Retina (tissue), 1 donor: ENCODE results near the gene RALGAPA1.
"Not testable (repeated sequence)": the region's sequence is repeated elsewhere in the genome, so short reads cannot be mapped to it uniquely, and the experiment has no call there.

Source experiments
- DNase-seq: peaks from one replicate; pipeline ENCODE4 v3.0.0-alpha.2; 2016

Gene RALGAPA1

GRCh38 chr14:35821564-35822411 lies 12.7 kb upstream of the RALGAPA1 start:
- DNase-seq: no peak

DNA sequence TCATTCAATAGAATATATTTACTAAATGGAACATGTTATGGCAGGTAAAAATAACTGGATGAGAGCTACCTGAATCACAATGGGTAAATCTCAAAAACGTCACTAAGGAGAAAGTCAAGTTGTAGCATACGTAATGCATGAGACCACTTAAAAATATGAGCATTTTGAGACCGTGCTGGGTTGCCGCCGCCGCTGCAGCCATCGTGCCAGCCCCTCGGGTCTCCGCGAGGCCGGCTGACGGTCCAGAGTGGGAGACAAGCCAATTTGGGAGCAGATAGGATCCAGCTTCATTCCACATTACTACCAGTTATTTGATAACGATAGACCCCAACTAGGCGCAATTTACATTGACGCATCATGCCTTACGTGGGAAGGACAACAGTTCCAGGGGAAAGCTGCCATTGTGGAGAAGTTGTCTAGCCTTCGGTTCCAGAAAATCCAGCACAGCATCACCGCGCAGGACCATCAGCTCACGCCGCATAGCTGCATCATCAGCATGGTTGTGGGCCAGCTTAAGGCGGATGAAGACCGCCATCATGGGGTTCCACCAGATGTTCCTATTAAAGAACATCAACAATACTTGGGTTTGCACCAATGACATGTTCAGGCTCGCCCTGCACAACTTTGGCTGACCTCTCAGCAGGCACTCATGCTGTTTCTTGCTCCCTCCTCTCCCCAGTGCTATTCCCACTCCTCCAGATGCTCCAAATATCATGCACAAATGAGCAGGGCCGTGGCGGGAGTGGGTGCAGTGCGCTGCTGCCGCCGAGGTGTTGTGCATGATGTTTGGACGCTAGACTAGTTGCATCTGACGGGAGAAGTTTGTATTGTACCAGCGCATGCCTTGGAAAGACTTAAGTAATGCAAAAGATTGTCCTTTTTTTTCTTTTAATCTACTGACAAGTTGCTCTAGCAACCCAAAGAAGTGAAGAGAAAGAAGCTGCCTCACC lies 10.8 kb upstream of the RALGAPA1 start:
- no peak for DNase-seq

DNA sequence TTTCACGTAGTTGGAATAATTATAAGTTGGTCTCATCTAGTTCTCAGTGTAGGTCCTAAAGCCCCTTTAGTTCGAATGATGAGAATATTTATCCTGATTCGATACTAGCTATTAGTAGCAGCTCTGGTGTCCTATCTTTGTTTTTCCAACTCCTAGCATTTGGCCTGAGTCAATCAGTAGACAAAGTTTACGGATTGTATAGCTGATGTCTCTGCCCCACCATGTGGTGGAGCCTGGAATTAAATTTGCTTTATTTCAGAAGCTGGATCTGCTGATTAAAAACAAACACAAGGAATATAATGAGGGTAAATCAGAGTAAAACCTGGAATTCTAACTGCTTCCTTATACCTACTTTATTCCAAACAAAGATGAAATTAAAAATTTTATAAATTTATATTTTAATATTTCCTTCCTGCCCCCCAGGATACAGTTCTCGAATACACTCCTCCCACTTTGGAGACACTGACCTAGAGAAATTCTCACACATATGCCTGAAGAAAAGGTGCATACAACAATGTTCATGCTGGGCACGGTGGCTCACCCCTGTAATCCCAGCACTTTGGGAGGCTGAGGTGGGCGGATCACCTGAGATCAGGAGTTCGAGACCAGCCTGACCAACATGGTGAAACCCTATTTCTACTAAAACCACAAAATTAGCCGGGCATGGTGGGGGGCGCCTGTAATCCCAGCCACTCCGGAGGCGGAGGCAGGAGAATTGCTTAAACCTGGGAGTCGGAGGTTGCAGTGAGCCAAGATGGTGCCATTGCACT lies 9.4 kb upstream of the RALGAPA1 start:
- no peak for DNase-seq

DNA sequence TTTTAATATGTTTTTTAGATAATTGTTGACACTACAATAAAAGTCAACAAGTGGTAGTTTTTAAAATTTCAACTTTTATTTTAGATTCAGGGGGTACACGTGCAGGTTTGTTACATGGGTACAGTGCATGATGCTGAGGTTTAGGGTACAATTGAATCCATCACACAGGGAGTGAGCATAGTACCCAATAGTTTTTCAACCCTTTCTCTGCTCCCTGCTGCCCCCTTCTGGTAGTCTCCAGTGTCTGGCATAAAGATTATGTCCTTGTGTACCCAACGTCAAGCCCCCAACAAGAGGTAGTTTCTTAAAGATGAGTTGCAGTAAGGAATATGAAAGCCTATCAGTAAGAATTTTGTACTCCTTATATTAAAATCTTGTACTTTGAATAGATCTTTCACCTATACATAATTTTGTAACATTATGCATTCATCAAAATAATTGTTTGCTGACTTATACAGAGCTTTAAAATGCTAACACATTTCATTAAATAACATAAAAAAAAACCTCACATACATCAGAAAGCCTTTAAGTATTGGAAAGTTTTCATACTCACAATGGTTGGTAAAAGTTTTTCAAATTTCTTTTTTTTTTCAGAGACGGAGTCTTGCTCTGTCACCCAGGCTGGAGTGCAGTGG lies 5.4 kb upstream of the RALGAPA1 start:
- DNase-seq: no peak

- no peak for DNase-seq
Observed at GRCh38 chr14:35810963-35811362, 1.9 kb upstream of the RALGAPA1 start.

- no peak for DNase-seq
Observed at GRCh38 chr14:35809597-35809996, 502 bp upstream of the RALGAPA1 start.

DNA sequence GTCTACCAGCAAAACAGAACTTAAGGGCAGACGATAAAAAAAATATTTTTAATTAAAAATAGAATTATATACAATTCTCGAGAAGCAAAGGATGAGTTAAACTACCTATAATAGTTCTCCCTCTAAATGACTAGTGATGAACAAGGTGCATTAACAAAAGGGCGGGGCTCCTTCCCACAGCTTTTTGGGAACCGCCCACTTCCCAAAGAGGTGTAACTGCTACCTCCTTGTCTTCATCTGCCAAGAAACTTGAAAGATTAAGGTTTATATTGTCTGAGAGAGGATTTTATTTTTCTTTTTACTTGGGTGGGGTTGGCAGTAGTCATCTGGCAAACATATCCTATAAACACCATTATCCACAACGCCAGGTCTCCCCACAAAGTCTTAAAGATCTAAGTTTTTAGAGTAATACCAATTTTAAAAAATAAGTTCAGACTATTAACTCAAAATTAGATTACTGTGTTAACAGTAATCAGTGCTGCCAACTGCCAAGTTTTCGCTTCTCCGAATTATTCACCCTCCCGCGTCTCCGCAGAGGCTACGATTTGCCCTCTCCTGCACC lies 938 bp downstream of the RALGAPA1 start:
- DNase-seq: no peak

DNA sequence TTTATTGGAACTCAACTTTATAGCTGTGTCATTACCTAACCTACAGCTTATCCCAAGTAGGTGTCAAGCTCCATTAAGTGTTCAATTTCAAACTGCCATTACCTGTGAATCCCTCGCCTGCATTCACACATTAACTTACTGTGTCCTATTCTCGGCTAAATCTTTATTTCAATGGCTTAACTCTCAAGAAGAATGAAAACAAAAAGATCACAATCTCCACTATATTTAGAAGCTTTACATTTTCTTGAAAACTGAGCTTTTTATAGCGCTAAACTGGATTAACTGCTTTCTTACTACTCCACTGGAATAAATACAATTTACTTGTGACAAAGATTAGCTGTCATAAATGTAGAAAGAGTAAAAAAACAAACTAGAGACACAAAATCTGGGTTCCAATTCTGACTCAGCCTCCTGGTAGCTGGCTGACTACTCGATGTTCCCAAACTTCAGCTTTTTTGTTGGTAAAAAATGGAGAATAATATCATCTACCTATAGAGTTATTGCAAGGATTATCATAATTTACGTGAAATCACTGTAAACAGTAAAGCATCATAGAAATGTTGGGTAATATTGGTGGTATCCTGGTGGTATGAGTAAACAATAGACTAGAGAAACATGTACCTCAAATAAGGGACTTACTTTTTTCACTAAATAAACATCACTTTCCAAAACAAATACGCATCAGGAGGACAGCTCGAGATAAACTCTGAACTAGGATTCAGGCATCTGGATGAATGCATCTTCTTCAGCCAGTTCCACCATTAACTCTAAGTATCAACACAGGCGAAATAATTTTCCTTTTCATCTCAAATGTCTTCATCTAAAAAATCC lies 1.7 kb downstream of the RALGAPA1 start:
- DNase-seq: no peak

DNA sequence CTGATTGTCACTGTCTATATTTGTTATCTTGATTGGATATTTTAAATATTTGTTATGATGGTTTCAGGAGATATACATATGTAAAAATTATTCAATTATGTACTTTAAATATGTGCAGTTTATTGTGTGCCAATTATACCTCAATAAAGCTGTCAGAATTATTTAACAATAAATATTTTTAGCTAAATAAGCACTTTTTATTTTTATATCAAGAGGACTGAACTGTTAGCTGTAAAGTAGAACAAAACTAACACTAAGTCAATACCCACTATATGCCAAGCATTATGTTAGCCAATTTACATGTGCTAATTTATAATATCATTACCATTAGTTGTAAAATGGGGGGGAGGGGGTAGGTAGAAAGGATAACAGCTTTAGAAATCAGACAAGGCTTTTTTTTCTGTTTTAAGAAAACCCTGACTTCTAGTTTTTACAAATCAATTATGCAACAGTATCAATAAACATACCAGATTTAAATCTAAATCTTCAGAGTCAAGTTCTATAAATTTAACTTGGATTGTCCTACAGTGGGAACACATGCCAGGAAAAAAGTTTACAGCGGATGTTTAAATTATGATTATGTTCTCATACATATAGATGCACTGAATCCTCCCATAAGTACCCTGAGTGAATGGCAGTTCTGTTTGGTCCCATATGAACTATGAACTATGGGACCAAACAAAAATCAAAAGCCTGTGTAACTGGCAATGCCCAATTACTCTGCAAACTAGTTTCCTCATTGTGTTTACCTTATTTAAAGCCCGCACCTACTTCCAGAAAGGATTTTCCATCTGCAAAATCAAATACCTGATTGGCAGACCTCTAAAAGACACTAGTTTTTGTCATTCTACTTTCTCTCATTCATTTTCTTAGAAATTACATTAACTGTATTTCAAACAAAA lies 2.8 kb downstream of the RALGAPA1 start:
- DNase-seq: no peak

DNA sequence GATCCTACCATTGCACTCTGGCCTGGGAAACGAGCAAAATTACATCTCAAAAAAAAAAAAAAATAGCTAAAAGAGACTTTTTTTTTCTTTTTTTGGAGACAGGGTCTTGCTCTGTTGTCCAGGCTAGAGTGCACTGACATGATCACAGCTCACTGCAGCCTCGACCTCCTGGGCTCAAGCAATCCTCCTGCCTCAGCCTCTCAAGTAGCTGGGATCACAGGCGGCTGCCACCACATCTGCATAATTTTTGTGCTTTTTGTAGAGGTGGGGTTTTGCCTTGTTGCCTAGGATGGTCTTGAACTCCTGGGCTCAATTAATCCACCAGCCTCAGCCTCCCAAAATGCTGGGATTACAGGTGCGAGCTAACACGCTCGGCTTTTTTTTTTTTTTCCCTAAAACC lies 11.3 kb downstream of the RALGAPA1 start:
- DNase-seq: no peak

- no peak for DNase-seq
Observed at GRCh38 chr14:35789651-35790050, 19.4 kb downstream of the RALGAPA1 start.

GRCh38 chr14:35786856-35787255 lies 22.2 kb downstream of the RALGAPA1 start:
- DNase-seq: no peak

- no peak for DNase-seq
Observed at GRCh38 chr14:35783699-35784098, 25.4 kb downstream of the RALGAPA1 start.

- no peak for DNase-seq
Observed at GRCh38 chr14:35779368-35779767, 29.7 kb downstream of the RALGAPA1 start.

- not testable (repeated sequence) for DNase-seq
Observed at GRCh38 chr14:35777550-35777949, 31.5 kb downstream of the RALGAPA1 start.

- DNase-seq: no peak
Observed at GRCh38 chr14:35776823-35777222, 32.3 kb downstream of the RALGAPA1 start.

DNA sequence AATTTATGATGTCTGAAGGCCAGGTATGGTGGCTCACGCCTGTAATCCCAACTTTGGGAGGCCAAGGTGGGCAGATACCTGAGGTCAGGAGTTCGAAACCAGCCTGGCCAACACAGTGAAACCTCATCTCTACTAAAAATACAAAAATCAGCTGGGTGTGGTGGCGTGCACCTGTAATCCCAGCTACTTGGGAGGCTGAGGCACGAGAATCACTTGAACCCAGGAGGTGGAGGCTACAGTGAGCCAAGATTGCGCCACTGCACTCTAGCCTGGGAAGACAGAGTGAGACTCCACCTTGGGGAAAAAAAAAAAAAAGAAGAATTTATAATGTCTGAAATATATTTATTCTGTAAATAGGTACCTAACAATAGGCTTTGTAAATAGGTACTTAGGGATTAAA lies 33.0 kb downstream of the RALGAPA1 start:
- not testable (repeated sequence) for DNase-seq

DNA sequence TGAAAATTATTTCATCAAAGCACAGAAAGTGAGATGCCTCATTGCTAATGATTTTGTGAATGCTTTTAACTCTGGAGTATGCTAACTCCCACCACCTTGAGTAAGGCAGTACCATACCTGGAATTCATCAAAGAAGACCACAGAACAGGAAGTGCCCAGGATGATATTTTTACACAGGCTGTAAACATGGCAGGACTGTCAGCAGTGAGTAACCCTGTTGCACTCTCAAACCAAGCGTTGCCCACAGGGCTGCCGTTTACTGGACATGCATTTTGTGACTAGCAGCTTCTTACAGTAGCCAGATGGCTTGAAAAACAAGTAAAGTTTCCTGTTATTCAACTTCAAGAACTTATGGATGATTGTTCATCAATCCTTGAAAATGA lies 42.4 kb downstream of the RALGAPA1 start:
- DNase-seq: no peak

DNA sequence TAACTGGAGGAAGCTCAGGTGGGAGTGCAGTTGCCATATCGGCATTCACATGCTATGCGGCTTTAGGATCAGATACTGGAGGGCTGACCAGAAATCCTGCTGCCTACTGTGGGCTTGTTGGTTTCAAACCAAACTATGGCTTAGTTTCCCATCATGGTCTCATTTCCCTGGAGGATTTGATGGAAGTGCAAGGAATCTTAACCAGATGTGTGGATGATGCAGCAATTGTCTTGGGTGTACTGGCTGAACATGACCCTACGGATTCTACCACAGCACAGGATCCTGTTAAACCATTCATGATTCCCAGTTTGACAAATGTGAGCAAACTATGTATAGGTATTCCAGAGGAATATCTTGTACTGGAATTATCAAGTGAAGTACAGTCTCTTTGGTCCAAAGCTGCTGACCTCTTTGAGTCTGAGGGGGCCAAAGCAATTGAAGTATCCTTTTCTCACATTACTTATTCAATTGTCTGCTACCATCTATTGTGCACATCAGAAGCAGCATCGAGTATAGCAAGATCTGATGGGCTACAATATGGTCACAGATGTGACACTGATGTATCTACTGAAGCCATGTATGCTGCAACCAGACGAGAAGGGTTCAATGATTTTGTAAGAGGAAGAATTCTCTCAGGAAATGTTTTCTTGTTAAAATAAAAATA lies 42.9 kb downstream of the RALGAPA1 start:
- DNase-seq: no peak

DNA sequence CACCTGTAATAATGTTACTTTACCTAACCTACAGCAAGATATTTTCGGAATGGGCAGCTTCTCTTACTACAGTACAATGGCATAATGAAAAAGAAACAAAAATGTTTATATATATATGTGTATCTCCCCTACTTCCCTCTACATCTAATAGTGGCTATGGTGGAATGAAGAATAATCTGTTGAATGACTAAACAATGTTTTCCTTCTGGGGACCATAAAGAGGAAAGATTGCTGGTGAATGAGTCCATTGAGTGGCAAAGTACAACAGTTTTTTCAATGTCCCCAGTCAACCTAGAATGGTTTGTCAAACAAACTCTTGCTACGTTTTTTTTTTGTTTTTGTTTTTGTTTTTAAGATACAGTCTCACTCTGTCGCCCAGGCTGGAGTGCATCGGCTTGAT lies 47.2 kb downstream of the RALGAPA1 start:
- DNase-seq: no peak
